Measurements from ENCODE around the gene PIM3.

DNA sequence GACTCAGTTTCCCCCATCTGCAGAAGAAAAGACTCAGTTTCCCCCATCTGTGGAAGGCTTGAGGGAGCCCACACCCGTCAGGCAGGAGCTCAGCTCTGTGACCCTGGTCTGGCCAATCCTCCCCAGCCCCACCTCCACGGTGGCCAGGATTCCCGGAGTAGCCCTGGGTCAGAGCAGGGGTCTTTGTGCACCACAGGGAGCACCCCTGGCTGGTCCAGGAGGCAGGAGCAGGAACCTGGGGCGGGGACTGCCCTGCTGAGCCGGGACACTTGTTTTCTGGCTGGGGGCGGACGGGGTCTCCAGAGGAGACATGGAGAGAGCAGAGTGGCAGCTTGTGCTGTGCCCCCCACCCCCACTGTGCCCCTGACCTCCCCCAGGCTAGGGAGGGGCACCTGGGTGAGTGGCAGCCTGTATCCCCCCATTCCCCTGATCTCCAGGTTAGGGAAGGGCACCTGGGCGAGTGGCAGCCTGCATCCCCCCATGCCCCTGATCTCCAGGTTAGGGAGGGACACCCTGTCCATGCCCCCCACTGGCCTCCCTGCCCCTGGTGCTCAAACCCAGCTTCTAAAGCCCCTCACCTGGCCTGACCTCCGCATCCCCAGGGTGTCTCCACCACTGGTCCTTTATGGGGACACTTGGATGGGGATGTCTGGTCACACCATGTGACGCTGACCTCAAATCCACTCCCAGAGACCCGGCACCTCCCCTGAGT is 33.2 kb downstream of the PIM3 start:
- TF ChIP-seq, protein P1, sequence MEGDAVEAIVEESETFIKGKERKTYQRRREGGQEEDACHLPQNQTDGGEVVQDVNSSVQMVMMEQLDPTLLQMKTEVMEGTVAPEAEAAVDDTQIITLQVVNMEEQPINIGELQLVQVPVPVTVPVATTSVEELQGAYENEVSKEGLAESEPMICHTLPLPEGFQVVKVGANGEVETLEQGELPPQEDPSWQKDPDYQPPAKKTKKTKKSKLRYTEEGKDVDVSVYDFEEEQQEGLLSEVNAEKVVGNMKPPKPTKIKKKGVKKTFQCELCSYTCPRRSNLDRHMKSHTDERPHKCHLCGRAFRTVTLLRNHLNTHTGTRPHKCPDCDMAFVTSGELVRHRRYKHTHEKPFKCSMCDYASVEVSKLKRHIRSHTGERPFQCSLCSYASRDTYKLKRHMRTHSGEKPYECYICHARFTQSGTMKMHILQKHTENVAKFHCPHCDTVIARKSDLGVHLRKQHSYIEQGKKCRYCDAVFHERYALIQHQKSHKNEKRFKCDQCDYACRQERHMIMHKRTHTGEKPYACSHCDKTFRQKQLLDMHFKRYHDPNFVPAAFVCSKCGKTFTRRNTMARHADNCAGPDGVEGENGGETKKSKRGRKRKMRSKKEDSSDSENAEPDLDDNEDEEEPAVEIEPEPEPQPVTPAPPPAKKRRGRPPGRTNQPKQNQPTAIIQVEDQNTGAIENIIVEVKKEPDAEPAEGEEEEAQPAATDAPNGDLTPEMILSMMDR (IDR thresholded peaks at IDR 0.05): no peak
- no peak for TF ChIP-seq POLR2A (IDR thresholded peaks at IDR 0.05)
